Muscle of arm (tissue), 12 donors: ENCODE data around the gene RAI14. TPM values are rescaled to one million over a fixed set of nuclear protein-coding genes. Genes with fewer than 3 reads are reported as not detected.
"Not testable (repeated sequence)": the region's sequence is repeated elsewhere in the genome, so short reads cannot be mapped to it uniquely, and the experiment has no call there.

Experiments
- DNase-seq: peaks from one replicate; pipeline ENCODE4 v3.0.0-alpha.2; 2013
- polyA plus RNA-seq, 12 donors: library from polyadenylated mRNA; unstranded; fragments of 120-200 nt; gene quantifications; one replicate each; pipeline ENCODE4 v1.2.1, GENCODE V29; 2013; ENCODE audit not compliant: insufficient read length in 12 of 12

The RAI14 gene
- polyA plus RNA-seq, 12 donors: 12.9 to 63.0 (median 27.0) TPM; not detected in 1

- DNase-seq: no peak
These were observed 41.4 kb downstream of the RAI14 start for GRCh38 chr5:34697308-34698108.

- DNase-seq: no peak
These were observed 41.9 kb downstream of the RAI14 start for GRCh38 chr5:34698109-34698419.

DNA sequence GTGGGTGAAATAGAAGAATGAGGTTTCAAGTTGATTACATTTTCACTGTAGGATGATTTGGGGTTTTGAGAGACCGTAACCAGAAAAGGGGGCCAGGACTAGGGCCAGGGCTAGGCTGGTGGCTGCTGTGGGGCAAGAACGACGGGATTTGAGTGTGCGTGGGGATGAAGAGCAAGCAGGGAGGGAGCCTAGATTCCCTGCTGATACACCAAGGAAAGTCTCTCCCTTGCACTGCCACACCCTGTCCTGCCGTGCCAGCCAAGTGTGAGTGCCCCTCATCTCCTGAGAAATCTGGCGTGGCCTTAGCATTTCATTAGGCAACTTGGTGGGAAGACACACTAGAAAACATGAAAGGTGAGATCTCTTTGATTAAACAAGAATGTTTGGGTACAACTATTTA is 42.6 kb downstream of the RAI14 start:
- no peak for DNase-seq

DNA sequence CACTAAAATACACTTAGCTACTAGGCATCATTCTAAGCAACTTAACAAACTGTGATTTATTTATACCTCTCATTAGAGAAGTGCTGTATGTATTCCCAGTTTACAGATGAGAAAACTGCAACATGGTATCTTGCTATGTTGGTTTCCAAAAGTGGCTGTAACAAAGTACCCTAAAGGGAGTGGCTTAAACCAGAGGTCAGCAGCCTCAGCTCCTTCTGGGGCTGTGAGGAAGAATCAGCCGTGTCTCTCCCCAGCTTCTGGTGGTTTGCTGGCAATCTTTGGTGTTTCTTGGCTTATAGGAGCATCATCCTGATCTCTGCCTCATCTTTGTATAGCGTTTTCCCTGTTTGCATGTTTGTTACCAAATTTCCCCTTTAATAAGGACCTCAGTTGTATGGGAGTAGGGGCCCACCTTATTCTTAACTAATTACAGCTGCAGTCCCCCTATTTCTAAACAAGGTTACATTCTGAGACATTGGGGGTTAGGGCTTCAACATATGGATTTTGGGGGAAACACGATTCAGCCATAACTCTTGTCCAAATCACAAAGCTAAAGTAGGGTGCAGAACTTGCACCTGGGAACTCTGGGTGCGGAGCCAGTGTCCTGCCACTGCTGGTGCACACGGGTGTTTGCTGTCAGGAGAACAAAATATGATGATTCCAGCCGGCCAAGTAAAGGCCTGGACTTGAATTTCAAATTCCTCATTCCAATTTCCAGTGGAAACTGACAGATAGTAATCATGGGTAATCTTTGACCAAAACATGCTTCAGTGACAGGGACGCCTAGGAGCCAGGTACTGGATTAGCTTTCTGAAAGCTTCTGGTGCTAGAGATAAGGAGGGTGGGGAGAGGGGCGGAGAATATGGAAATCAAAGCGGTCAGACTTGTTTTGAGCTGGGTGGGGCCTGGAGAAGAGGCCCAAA is 43.3 kb downstream of the RAI14 start:
- DNase-seq: no peak

DNA sequence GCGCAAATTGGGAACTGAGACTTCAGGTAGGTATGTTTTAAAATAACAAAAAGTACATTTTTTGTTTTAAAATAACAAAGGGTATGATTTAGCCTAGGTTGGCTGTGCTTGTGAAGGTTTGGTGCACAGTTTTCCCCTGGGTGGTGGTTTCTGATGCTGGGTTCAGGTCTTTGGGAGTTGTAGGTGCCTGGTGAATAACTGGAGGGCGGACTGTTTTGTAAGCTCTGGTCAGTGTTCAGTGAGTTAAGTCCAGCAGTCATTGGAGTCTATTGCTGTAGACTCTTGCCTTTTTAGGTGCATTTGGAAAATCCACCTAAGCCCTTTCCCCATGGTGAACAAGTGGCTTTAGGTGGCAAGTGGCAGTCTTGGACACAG is 43.9 kb downstream of the RAI14 start:
- no peak for DNase-seq

DNA sequence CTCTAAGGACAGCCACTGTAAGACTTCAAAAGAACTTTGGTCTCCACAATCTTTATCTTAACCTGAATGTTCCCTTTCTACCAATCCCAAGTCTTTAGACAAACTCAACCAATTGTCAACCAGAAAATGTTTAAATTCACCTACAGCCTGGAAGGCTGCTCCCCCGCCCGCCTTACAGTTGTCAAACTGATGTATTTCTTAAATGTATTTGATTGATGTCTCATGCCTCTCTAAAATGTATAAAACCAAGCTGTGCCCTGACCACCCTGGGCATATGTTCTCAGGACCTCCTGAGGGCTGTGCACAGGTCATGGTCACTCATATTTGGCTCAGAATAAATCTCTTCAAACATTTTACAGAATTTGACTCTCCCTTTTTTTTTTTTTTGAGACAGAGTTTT is 45.3 kb downstream of the RAI14 start:
- not testable (repeated sequence) for DNase-seq

DNA sequence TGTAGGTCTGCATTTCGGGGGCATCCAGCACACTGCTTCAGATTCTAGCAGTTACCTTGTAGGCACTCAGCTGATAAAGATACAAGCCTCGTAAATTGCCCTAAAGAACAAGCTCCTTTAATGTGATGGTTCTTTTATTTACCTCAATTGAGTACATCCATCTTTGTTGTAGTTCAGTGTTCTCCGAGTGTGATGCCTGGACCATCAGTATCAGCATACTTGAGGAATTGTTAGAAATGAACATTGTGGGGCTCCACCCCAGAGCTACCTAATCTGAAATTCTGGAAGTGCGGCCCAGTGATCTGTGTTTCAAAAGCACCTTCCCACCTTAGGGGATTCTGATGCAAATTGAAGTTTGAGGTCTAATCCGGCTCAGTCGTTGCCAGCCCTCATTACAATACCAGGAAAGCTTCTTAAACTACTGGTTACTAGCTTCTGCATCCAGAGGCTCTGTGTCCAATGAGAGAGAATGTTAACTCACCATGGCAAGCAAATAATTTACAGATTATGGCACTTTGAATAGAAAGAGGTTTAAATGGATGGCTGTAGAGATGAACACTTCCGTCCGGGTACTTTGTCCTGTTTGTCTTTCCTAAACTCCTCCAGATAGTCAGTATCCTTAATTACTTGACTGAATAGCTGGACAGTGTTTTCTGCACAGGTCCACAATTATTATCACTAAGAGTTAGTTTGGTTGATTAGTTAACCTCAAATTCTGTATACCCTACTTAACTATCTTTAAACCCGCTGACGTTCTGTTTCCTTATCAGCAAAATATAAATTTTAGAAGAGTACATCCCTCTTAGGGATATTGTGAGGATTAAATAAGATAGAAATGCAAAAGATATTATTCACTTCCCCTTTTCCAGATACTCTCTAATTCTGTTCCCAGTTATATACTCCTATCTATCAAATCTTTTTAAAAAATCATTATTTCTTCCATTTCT is 47.9 kb downstream of the RAI14 start:
- no peak for DNase-seq

- DNase-seq: no peak
These were observed 50.0 kb downstream of the RAI14 start for GRCh38 chr5:34706084-34706483.

DNA sequence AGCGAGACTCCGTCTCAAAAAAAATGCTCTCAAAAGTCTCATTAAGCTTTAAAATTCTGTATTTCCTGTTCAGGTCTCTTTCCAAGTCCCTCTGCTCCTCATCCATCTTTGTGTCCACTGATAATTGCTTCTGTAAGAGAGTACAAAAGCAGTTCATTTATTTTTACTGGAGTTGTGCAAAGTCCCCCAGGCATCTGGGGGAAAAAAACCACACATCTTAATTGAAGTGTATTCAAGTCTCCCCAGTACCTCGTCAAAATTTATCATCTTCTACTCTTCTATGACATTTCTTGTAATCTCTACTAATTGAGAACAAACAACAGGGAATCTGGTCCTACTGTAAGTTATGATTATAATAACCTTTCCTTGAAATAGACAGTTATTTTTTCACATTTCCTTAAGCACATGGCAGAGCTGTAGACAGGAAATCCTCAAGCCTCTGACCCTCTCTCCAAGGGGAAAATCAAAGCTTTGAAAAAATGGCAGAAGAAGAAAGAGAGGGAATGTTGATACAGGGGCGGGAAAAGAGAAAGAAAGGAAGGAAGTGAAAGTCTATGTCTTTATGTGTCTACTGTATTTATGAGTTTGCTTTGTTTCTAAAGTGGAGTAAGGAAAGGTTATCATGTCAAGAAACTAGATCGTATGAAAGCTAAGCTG is 51.5 kb downstream of the RAI14 start:
- DNase-seq: no peak

- no peak for DNase-seq
These were observed 52.6 kb downstream of the RAI14 start for GRCh38 chr5:34708777-34709176.

DNA sequence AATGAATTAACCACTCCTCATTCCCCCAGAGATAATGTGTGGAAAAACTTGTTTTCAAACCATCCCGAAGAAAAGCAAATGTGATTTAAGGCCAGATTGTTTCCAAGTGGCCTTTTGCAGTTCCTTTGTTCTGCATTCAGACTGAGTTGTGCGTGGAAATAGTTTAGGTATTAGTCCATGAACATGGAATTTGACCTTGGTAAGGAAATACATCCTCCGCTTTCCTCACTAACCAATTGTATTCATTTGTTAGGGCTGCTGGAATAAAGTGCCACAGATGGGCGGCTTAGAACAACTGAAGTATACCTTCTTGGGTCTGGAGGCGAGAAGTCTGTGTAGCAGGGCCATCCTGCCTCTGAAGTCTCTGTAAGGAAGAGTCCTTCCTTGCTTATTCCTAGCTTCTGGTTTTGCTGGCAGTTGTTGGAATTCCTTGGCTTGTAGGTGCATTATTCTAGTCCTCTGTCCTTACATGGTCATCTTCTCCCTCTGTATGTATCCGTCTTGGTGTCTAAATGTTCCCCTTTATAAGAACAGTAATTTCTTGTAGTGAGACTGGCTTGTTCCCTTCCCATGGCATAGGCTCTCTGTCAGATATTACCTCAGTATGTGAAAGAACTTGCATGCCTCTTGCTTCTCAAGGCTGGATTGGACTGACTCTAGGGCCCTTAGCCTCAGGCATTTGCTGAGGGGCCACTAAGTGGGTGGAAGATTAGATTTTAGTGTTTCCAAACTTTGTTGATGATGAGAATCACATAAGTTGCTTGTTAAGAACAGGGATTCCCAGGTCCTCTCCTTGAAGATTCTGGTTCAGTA is 53.9 kb downstream of the RAI14 start:
- DNase-seq: peak; percentile 38

DNA sequence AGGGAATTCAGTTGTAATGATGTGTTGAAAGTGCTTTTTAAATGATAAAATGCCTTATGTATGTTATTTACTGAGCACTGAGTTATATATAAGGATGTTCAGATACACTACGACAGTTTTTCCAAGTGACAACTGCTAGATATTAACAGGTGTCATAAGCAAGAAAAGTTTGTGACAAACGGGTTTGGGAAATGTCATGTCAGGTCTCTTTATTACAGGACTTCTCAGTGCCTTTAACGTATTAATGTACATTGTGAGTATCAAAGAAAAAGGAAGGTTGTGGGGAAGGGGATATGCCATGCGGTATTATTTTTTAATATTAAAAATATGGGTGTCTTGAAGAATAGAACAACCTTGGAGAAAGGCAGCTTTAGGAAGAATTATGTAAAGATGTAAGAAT is 56.4 kb downstream of the RAI14 start:
- DNase-seq: no peak

GRCh38 chr5:34715711-34716110 is 59.6 kb downstream of the RAI14 start:
- DNase-seq: no peak

GRCh38 chr5:34716986-34717385 is 60.9 kb downstream of the RAI14 start:
- DNase-seq: no peak

DNA sequence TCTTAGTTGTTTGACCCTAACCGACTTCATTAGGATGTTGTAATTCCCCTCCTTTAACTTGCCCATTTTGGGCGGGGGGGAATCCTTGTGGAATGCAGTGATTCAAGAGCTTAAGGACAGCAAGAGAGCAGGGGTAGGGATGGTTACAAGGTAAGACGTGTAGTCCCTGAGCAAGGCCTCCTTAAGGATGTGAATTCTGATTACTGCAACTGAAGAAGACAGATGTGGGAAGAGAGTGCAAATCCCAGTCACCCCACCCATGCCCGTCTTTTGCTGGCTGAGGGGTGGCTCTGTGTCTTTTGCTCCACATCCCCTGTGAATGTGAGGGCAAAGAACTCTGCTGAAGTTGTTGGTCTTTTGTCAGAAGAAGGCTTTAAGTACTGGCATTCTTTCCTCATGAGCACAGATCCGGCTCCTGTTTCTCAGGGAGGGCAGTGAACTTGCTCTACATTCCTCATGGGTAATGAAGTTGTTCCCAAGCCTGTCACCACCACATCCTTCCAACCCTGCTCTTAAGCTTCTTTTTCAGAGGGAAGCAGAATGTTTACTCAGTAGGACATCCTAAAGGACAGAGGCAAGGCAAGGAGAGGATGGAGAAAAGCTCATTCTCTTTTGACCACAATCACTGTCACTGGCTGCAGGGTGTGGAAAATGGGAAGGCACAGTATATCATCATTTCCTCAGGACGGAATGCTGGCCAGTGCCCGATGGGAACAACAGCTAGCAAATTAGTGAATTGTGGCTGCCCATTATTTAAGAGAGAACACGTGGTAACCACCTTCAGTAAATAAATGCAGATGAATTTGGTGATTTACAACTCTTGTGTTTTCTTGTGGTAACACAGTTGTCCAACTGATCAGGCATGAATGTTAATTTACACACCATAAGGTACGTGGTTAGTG is 61.5 kb downstream of the RAI14 start:
- DNase-seq: no peak

- DNase-seq: no peak
These were observed 62.4 kb downstream of the RAI14 start for GRCh38 chr5:34718516-34718915.

DNA sequence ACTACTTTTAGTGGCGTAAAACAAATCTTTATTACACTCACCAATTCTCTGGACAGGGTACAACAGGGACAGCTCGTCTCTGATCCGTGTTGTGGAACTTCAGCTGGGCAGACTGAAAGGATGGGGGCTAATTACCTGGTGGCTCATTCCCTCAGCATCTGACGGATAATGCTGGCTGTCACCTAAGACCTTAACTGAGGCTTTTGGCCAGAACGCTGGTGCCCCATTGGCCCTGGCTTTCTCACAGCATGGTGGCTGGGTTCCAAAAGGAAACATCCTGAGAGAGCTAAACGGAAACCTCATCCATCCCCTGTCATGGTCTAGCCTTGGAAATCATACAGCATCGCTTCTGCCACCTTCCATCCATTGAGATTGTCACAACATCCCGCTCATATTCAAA is 62.9 kb downstream of the RAI14 start:
- DNase-seq: no peak

DNA sequence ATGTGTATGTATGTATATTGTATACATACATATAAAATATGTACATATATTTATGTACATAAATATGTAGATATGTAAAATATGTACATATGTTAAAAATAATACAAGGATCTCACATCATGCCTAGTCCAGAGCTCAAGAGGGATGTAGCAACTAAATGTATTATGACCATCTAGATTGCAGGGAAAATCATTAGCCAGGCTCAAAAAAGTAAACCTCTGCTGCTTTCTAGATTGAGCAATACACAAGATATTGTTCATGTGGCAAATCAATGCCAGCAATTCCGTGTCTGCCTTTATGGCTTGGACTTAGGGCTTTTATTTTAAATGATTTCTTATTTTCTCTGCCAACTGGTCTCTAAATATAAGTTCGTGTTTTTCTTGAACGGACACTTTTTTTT is 65.2 kb downstream of the RAI14 start:
- no peak for DNase-seq

- DNase-seq: no peak
These were observed 66.1 kb downstream of the RAI14 start for GRCh38 chr5:34722183-34722582.

DNA sequence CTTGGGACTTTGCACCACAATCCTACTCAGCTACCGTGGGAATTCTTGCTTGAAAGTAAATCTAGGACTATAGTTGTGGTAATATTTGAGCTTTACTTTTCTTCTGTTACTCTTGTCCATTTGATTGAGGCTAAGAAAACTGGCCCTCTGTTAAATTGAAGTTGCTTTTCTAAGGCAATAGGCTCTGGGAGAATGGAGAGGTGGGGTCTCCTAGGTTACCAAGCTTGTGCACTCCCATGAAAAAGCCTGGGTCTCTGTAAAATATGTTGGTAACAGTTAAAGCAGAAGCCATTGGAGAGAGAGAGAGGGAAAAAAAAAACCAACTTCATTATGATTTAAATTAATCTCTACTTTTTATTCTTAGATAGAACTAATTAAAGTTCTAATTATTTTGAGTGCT is 68.6 kb downstream of the RAI14 start:
- DNase-seq: no peak
